Endothelial cell of umbilical vein (primary cell): ENCODE data around the gene SH3TC1. TPM values are rescaled to one million over a fixed set of nuclear protein-coding genes. Genes with fewer than 3 reads are reported as not detected.

Source experiments
- BruUV-seq: library from RNA; stranded (reverse); fragments of 400-500 nt; replicated peaks from 2 replicates; lab custom pipeline; 2021; lab: Mats Ljungman, UMichigan
- CTCF ChIA-PET: fragments of 300-600, 350-600 bp; sonication (Branson Sonifier 250); formaldehyde crosslinking; loops from one replicate; lab custom pipeline; 2021; ENCODE audit warnings: antibody characterized with exemption, inconsistent platforms; lab: Charles Lee
- POLR2A ChIA-PET: fragments of 300-600, 350-600 bp; sonication (Branson Sonifier 250); formaldehyde crosslinking; loops from one replicate; lab custom pipeline; 2021; ENCODE audit warnings: antibody characterized with exemption, inconsistent platforms; lab: Charles Lee
- DNase-seq: peaks from one replicate; pipeline ENCODE4 v3.0.0-alpha.2; 2011; ENCODE audit warnings: low read depth, low spot score
- FAIRE-seq: peaks from 2 replicates; lab custom pipeline; 2011; peaks lifted over from hg19 to GRCh38; lab: Jason Lieb, UNC
- H2AFZ ChIP-seq: 2 replicates; pipeline ENCODE4 v1.6.0; 2012; ENCODE audit warnings: low read depth, low read length, control low read depth, inconsistent platforms
- H3K27ac ChIP-seq: 2 replicates; pipeline ENCODE4 v1.5.1; 2011; ENCODE audit warnings: low read depth, mild to moderate bottlenecking, control low read depth, low read length, moderate library complexity; ENCODE audit not compliant: insufficient read depth
- H3K27me3 ChIP-seq, 2 experiments: 2 replicates each; pipeline versions ENCODE4 v1.6.0 to v1.6.1; 2011; ENCODE audit warnings: low read length in 2 of 2, mixed read lengths in 1 of 2; ENCODE audit not compliant: control insufficient read depth in 2 of 2, insufficient read depth in 2 of 2
- H3K36me3 ChIP-seq, 2 experiments: 2 replicates in 1 of 2; 3 replicates in 1 of 2; pipeline ENCODE4 v1.5.1; 2011; ENCODE audit warnings: low read length in 2 of 2, mild to moderate bottlenecking in 1 of 2, moderate library complexity in 1 of 2; ENCODE audit not compliant: control insufficient read depth in 2 of 2, insufficient read depth in 2 of 2; ENCODE audit errors: extremely low read depth in 1 of 2
- H3K4me1 ChIP-seq: 3 replicates; pipeline ENCODE4 v1.5.1; 2011; ENCODE audit warnings: mild to moderate bottlenecking, low read length; ENCODE audit not compliant: control insufficient read depth, insufficient read depth; ENCODE audit errors: extremely low read depth
- H3K4me2 ChIP-seq: 2 replicates; pipeline ENCODE4 v1.6.1; 2011; ENCODE audit warnings: low read length, control low read depth, mixed read lengths; ENCODE audit not compliant: insufficient read depth
- H3K4me3 ChIP-seq, 3 experiments: fragments of 200-600 bp in 1 of 3; sonication (generic), shearing (Covaris generic) in 1 of 3; replicated peaks in 1 of 3; 2 replicates each; pipeline ENCODE4 v1.5.1; 2011 to 2016; ENCODE audit warnings: control low read depth in 3 of 3, low read length in 3 of 3, mild to moderate bottlenecking in 2 of 3, inconsistent platforms in 1 of 3, low read depth in 1 of 3, moderate library complexity in 1 of 3; ENCODE audit not compliant: insufficient read depth in 1 of 3
- H3K79me2 ChIP-seq: 2 replicates; pipeline ENCODE4 v1.6.0; 2012; ENCODE audit warnings: low read length, inconsistent platforms; ENCODE audit not compliant: control insufficient read depth, insufficient read depth
- H3K9ac ChIP-seq: replicated peaks from 2 replicates; pipeline ENCODE3; 2011; ENCODE audit warnings: low read length, control low read depth; ENCODE audit not compliant: insufficient read depth; ENCODE audit errors: extremely low read depth
- H3K9me1 ChIP-seq: replicated peaks from 3 replicates; pipeline ENCODE4 v1.6.0; 2011; ENCODE audit warnings: mild to moderate bottlenecking, low read length; ENCODE audit not compliant: control insufficient read depth, insufficient read depth; ENCODE audit errors: extremely low read depth
- H3K9me3 ChIP-seq: replicated peaks from 2 replicates; pipeline ENCODE4 v1.5.1; 2012; ENCODE audit warnings: low read length, inconsistent platforms; ENCODE audit not compliant: control insufficient read depth, insufficient read depth
- H4K20me1 ChIP-seq: replicated peaks from 2 replicates; pipeline ENCODE3; 2011; ENCODE audit warnings: mild to moderate bottlenecking, low read length; ENCODE audit not compliant: control insufficient read depth, insufficient read depth; ENCODE audit errors: extremely low read depth
- EZH2 ChIP-seq: IDR thresholded peaks from 2 replicates; pipeline ENCODE4 v1.6.1; 2012; ENCODE audit warnings: borderline replicate concordance, low read depth, mild to moderate bottlenecking, moderate library complexity, low read length, inconsistent platforms; ENCODE audit not compliant: severe bottlenecking
- FOS ChIP-seq: IDR thresholded peaks from 2 replicates; pipeline ENCODE4 v1.6.1; 2011; ENCODE audit warnings: mild to moderate bottlenecking, low read length, moderate library complexity, borderline replicate concordance; ENCODE audit not compliant: insufficient read depth
- GATA2 ChIP-seq: IDR thresholded peaks from 2 replicates; pipeline ENCODE4 v1.7.0; 2011; ENCODE audit warnings: low read depth, mild to moderate bottlenecking, moderate library complexity, mixed read lengths, low read length; ENCODE audit not compliant: insufficient read length, insufficient read depth
- JUN ChIP-seq: IDR thresholded peaks from 2 replicates; pipeline ENCODE4 v1.6.1; 2011; ENCODE audit warnings: borderline replicate concordance, low read depth; ENCODE audit not compliant: insufficient read length, insufficient read depth
- MYC ChIP-seq: IDR thresholded peaks from one replicate; pipeline ENCODE4 v1.6.1; 2011; ENCODE audit warnings: mild to moderate bottlenecking, low read depth, low read length
- POLR2A ChIP-seq: IDR thresholded peaks from 2 replicates; pipeline ENCODE4 v1.6.1; 2012; ENCODE audit warnings: low read depth, mild to moderate bottlenecking, control low read depth, low read length
- dilution Hi-C: fragments of 300-500 bp; cut with MboI; formaldehyde crosslinking; loops from one replicate; pipeline ENCODE4 v1.15.0; 2019; ENCODE audit warnings: low sequenced_read_pairs; ENCODE audit not compliant: extremely low pct_ligation_motif_present
- intact Hi-C: fragments of 100-400 bp; cut with micrococcal nuclease; formaldehyde crosslinking; loops from one replicate; pipeline ENCODE4 v1.10.0; 2022
- polyA plus RNA-seq, 4 experiments: library from polyadenylated mRNA; depleted of rRNA in 3 of 4; stranded (reverse) in 3 of 4; unstranded in 1 of 4; fragments of >200 nt; gene quantifications; 2 replicates each; pipeline versions ENCODE4 v1.2.1 to v1.2.3, GENCODE V29; 2011 to 2012; ENCODE audit warnings: missing spikeins in 1 of 4
- total RNA-seq: library from RNA; stranded (reverse); gene quantifications from 2 replicates; pipeline ENCODE4 v1.2.3, GENCODE V29; 2021
- TF ChIP-seq, protein P1 (sequence below): IDR thresholded peaks from 2 replicates; pipeline ENCODE4 v1.6.1; 2011; ENCODE audit not compliant: insufficient read depth, insufficient read length
- TF ChIP-seq, protein P2 (sequence below), 2 donors: IDR thresholded peaks; 1 replicate in 1 of 2; 2 replicates in 1 of 2; pipeline ENCODE4 v1.5.1; 2011; ENCODE audit warnings: low read length in 2 of 2, mild to moderate bottlenecking in 2 of 2, moderate library complexity in 2 of 2, control low read depth in 1 of 2, inconsistent platforms in 1 of 2, low read depth in 1 of 2; ENCODE audit not compliant: insufficient read depth in 1 of 2; ENCODE audit errors: extremely low read depth in 1 of 2

The SH3TC1 gene
- total and polyA plus RNA-seq, 2 donors (not counting 3 experiments of a cell fraction or from before 2014, with no cell fraction given): 96.5 to 192 TPM

DNA sequence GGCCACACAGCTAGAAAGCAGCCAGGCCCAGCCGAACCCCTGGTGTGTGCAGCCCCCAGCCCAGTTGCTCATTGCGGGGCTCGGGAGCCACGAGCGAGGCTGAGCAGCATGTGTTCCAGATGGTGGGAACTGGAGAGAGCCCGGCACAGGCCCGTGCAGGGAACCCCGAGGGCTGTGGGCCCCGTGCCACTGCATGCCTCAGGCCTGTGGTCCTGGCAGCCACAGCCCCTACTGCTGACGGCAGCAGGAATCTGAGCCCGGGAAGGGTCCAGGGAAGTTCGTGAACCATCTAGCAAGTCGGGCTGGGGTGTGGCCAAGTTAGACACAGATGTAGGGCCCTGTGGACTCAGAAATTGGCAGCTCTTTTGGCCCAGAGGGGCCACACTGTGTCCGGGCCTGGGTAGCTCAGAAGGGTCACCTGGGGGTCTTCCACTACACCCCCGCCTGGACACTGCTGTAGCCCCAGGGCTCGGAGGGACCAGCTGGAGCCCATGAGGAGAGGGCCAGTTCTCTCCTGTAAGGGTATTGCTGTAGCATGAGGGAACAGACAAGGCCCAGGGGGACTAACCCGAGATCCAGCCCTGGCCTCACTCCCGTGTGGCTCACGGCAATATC is 82.5 kb downstream of the SH3TC1 start:
- Histone ChIP-seq H3K79me2 (no peaks in the 10 kb centered on the region), H3K4me1 (peaks cover 9% of the 10 kb centered on the region), H2AFZ (no peak overlapping the region), H3K4me3 (no peak overlapping the region), H3K4me2 (no peak overlapping the region), H4K20me1 (no peaks in the 10 kb centered on the region), H3K27me3 (no peaks in the 10 kb centered on the region), H3K9ac (no peak overlapping the region), H3K36me3 (no peaks in the 10 kb centered on the region), H3K27ac (no peak overlapping the region), H3K9me3 (no peaks in the 10 kb centered on the region), H3K9me1 (no peaks in the 10 kb centered on the region)
- ChIA-PET POLR2A (no interaction called here), CTCF (interaction anchor here (2.9 kb wide), 1 partner anchor 14 kb away, joined by 9 read pairs; no protein-coding TSS in a partner anchor)
- BruUV-seq: no TSS peak
- intact Hi-C loops: no loop called here
- TF ChIP-seq, protein P1, sequence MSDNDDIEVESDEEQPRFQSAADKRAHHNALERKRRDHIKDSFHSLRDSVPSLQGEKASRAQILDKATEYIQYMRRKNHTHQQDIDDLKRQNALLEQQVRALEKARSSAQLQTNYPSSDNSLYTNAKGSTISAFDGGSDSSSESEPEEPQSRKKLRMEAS: no peak
- TF ChIP-seq GATA2: no peak
- TF ChIP-seq EZH2: no peak
- no peak for TF ChIP-seq JUN
- no peak for TF ChIP-seq POLR2A
- TF ChIP-seq MYC: no peak
- TF ChIP-seq FOS: no peak
- TF ChIP-seq, protein P2, sequence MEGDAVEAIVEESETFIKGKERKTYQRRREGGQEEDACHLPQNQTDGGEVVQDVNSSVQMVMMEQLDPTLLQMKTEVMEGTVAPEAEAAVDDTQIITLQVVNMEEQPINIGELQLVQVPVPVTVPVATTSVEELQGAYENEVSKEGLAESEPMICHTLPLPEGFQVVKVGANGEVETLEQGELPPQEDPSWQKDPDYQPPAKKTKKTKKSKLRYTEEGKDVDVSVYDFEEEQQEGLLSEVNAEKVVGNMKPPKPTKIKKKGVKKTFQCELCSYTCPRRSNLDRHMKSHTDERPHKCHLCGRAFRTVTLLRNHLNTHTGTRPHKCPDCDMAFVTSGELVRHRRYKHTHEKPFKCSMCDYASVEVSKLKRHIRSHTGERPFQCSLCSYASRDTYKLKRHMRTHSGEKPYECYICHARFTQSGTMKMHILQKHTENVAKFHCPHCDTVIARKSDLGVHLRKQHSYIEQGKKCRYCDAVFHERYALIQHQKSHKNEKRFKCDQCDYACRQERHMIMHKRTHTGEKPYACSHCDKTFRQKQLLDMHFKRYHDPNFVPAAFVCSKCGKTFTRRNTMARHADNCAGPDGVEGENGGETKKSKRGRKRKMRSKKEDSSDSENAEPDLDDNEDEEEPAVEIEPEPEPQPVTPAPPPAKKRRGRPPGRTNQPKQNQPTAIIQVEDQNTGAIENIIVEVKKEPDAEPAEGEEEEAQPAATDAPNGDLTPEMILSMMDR (IDR thresholded peaks at IDR 0.05; ENCODE audit: extremely low read depth in 1 of 2, insufficient read depth in 1 of 2, low read depth in 1 of 2, low read length in 2 of 2): no peak
- DNase-seq (no peak), FAIRE-seq (no peak)
- dilution Hi-C loops: no loop called here
